Hepatocyte (in vitro differentiated cells): ENCODE measurements around the gene SDE2.

Experiments used
- EZH2 ChIP-seq: fragments of 200-600 bp; sonication (generic); IDR thresholded peaks from 2 replicates; pipeline ENCODE4 v1.6.1; 2016; ENCODE audit warnings: antibody characterized with exemption, mild to moderate bottlenecking, borderline replicate concordance
- EZH2phosphoT487 ChIP-seq: fragments of 200-600 bp; sonication (generic); IDR thresholded peaks from one replicate; pipeline ENCODE4 v1.6.1; 2018; ENCODE audit warnings: antibody characterized with exemption, mild to moderate bottlenecking, low read depth, moderate library complexity; ENCODE audit not compliant: unreplicated experiment, severe bottlenecking
- TF ChIP-seq, protein P1 (sequence below): fragments of 200-600 bp; sonication (generic); IDR thresholded peaks from 2 replicates; pipeline ENCODE4 v1.5.1; 2016; ENCODE audit warnings: antibody characterized with exemption, mild to moderate bottlenecking; ENCODE audit not compliant: poor library complexity

DNA sequence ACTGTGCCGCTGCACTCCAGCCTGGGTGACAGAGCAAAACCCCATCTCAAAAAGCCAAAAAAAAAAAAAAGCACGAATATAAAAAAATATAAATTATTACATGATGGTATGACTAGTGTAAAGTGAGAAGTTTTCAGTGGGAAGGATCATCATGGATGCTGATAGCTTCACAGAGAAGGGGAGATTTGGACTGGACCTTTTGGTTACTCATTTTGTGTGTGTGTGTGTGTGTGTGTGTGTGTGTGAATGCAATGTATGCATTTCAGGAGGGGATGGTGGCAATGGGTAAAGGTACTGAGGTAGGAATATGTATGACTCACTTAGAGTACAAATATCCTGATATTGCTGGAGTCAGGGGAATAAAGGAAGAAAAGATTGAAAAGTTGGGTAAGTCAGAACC lies 22.7 kb upstream of the SDE2 start:
- TF ChIP-seq EZH2 (no peak), EZH2phosphoT487 (no peak)
- TF ChIP-seq, protein P1, sequence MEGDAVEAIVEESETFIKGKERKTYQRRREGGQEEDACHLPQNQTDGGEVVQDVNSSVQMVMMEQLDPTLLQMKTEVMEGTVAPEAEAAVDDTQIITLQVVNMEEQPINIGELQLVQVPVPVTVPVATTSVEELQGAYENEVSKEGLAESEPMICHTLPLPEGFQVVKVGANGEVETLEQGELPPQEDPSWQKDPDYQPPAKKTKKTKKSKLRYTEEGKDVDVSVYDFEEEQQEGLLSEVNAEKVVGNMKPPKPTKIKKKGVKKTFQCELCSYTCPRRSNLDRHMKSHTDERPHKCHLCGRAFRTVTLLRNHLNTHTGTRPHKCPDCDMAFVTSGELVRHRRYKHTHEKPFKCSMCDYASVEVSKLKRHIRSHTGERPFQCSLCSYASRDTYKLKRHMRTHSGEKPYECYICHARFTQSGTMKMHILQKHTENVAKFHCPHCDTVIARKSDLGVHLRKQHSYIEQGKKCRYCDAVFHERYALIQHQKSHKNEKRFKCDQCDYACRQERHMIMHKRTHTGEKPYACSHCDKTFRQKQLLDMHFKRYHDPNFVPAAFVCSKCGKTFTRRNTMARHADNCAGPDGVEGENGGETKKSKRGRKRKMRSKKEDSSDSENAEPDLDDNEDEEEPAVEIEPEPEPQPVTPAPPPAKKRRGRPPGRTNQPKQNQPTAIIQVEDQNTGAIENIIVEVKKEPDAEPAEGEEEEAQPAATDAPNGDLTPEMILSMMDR = no peak
